GM12878 (cell line): ENCODE results near the gene EPHA1.

Experiments used
- CREB1 ChIP-seq: IDR thresholded peaks from 2 replicates; pipeline ENCODE4 v1.6.1; 2012; ENCODE audit warnings: low read depth, mild to moderate bottlenecking, inconsistent platforms
- CTCF ChIP-seq, 3 experiments: IDR thresholded peaks in 2 of 3; conservative IDR thresholded peaks in 1 of 3; 2 replicates each; pipeline ENCODE4 v1.5.1; 2011; ENCODE audit warnings: low read depth in 3 of 3, low read length in 3 of 3, mild to moderate bottlenecking in 3 of 3, control low read depth in 2 of 3, moderate library complexity in 2 of 3, inconsistent platforms in 1 of 3, mixed read lengths in 1 of 3; ENCODE audit not compliant: control insufficient read depth in 2 of 3, insufficient read depth in 1 of 3; ENCODE audit errors: extremely low read depth in 1 of 3
- E4F1 ChIP-seq: fragments of 450-650 bp; IDR thresholded peaks from 2 replicates; pipeline ENCODE4 v1.6.1; 2018; ENCODE audit warnings: borderline replicate concordance, mild to moderate bottlenecking; ENCODE audit not compliant: partially characterized antibody
- ESRRA ChIP-seq: IDR thresholded peaks from 2 replicates; pipeline ENCODE4 v1.6.1; 2012; ENCODE audit warnings: mild to moderate bottlenecking, low read length, improper control_type of control experiment
- REST ChIP-seq: IDR thresholded peaks from 2 replicates; pipeline ENCODE4 v1.6.1; 2012; ENCODE audit warnings: mild to moderate bottlenecking, low read depth, low read length

- no peak for TF ChIP-seq CTCF (IDR thresholded peaks at IDR 0.05 in 2 of 3, conservative IDR thresholded peaks at IDR 0.05 in 1 of 3; ENCODE audit: control insufficient read depth in 2 of 3, extremely low read depth in 1 of 3, insufficient read depth in 1 of 3, low read depth in 3 of 3, low read length in 3 of 3)
- TF ChIP-seq REST, result no peak
- TF ChIP-seq CREB1, result no peak
- no peak for TF ChIP-seq ESRRA
- TF ChIP-seq E4F1, result no peak
Observed at GRCh38 chr7:143433759-143434158, 25.1 kb upstream of the EPHA1 start.
